ENCODE results near the gene ZBTB7C.

The ZBTB7C gene

DNA sequence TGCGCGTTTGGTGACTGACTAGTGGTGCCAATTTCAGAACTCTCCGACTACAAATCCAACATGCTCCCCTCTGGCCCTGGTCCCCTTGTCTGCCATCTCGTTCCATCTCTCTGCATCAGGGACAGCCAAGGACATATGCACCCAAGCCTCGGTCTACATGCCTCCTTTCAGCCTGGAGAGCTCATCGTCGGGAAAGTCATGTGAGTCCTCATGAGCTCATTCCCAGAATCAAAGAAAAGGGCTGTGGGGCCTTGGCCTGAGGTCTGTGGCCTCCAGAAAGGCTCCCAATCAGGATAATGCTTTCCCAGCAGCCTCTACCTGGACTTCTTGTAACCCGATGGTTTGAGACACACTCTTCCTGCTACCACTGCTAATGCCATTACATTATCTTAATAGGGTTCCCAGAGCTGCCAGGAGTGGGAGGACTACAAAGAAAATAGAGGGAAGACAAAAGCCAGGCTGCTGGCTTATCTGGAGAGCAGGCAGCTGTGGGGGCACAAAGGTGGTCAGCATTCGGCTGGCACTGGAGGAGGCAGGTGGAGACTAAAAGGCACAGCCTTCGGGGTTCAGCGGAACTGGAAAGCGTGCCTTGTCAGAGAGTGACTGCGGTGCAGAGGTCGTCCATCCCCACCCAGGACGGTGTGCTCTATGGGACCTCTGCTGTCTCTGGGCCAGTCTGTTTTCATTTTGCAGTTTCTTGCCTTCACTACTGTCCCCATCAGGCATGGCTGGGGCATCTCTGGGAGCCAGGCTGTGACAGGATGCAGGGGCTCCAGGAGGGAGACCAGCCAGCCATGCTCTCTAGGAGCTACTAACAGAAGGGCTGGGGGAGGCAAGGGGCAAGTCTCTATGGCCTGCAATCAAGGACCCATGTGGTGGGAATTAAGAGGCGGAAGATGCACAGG, 374.3 kb downstream of the ZBTB7C start:
- Histone ChIP-seq H3K4me1 (ENCODE audit: insufficient read depth, low read length) (no peaks in the 10 kb centered on the region), H3K9ac (ENCODE audit: low read depth, low read length) (no peak overlapping the region), H3K36me3 (ENCODE audit: insufficient read depth, low read length) (no peaks in the 10 kb centered on the region), H3K9me3 (ENCODE audit: control insufficient read depth, insufficient read depth, low read length) (no peaks in the 10 kb centered on the region)

DNA sequence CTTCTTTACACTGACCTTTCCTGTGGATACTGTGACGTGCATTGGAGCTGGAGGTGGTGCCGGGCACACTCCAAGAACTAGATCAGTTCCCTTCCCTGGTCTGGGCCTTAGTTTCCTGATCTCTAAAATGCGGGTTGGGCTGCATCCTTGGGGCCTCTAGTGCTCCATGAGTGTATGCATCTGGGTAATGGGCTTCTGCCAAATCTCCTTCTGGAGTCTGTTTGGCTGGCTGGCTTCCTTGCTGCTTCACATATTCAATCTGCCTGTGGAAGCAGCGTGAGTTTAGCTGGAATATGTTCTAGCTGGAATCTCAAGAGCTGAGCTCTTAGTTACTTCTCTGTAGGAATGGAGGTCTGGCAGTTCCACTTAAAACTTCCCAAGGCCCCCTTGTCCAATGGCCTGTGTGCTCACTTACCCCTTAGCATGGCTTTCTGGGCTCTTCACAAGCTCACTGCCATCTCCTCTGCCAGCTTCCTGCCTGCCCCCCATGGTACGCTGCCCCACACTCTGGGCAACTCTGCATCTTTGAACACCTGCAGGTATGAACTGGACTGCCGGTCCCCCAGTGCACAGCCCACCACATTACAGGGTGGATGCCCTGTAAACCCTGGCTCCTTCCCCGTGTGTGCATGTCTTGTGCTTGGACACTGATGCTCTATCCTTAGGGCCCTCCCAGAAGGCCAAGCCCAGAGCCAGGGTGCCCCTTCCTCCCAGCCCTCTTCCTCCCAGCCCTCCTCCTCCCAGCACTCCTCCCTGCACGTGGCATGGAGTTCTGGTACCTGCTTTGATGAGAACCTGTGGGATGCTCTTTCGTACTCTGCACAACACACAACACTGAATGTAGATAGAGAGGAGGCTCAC, 375.2 kb downstream of the ZBTB7C start:
- H3K9me3 ChIP-seq (ENCODE audit: control insufficient read depth, insufficient read depth, low read length), result no peaks in the 10 kb centered on the region
- H3K36me3 ChIP-seq (ENCODE audit: insufficient read depth, low read length), result no peaks in the 10 kb centered on the region
- H3K4me1 ChIP-seq (ENCODE audit: insufficient read depth, low read length), result no peaks in the 10 kb centered on the region
- no peak overlapping the region for H3K9ac ChIP-seq (ENCODE audit: low read depth, low read length)

DNA sequence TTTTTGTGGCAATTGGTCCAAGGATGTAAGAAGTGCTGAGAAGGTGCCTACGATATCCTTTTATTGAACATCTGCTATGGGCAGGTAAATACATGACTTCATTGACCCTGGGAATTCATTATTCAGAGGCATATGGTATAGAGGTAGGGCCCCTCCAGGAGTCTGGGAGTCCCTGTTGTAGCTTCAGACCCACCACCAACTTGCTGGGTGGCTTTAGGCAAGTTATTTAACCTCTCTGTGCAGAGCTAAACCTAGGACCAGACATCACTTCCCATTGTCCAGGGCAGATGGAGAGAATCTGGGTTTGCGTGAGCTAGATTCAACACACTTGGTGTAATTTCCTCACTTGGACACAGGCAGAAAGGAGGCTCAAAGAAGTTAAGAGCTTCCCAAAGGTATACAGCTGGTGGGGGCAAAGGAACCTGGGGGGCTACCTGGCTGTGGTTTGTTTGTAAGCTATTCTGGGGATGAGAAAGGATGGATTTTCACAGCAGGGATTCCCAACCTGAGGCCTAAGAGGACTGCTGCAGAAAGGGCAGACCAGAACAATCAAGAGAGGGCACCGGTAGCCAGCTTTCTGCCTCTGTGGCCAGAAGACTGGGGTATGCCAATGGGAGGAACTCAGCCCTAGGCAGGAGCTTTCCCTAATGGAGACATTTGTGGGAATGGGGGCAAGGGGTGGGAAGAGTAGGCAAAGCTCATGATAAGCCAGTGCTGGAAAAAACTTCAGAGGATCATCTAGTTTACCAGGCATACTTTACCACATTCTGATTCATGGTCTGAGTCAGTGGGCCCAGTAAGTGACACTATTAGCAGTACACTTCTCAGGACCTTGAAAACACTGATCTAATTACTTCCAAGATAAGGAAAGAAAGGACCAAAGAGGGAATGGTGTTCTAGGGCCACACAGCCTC, 376.1 kb downstream of the ZBTB7C start:
- Histone ChIP-seq H3K9ac (ENCODE audit: low read depth, low read length) (no peak overlapping the region), H3K9me3 (ENCODE audit: control insufficient read depth, insufficient read depth, low read length) (no peaks in the 10 kb centered on the region), H3K36me3 (ENCODE audit: insufficient read depth, low read length) (no peaks in the 10 kb centered on the region), H3K4me1 (ENCODE audit: insufficient read depth, low read length) (no peaks in the 10 kb centered on the region)

DNA sequence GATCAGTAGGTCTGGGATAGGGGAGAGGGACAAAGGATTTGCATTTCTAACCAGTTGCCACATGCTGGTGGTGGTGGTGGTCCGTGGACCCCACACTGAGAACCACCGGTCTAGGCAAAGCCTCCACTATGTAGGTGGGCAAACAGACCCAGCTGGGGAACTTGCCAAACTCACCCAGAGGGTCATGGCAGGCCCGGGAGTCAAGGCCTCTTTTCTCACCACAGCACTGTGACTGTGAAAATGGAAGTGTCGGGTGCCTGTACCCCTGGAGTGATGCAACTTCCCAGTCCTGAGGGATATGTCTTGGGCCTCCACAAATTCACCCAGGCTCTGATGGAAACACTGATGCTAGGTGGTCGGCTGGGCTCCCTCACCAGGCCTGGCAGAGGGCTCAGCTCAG, 377.5 kb downstream of the ZBTB7C start:
- Histone ChIP-seq H3K4me1 (ENCODE audit: insufficient read depth, low read length) (peaks cover 11% of the 10 kb centered on the region; the same call in 1 of the 2 replicates), H3K36me3 (ENCODE audit: insufficient read depth, low read length) (no peaks in the 10 kb centered on the region), H3K9me3 (ENCODE audit: control insufficient read depth, insufficient read depth, low read length) (no peaks in the 10 kb centered on the region), H3K9ac (ENCODE audit: low read depth, low read length) (no peak overlapping the region)

DNA sequence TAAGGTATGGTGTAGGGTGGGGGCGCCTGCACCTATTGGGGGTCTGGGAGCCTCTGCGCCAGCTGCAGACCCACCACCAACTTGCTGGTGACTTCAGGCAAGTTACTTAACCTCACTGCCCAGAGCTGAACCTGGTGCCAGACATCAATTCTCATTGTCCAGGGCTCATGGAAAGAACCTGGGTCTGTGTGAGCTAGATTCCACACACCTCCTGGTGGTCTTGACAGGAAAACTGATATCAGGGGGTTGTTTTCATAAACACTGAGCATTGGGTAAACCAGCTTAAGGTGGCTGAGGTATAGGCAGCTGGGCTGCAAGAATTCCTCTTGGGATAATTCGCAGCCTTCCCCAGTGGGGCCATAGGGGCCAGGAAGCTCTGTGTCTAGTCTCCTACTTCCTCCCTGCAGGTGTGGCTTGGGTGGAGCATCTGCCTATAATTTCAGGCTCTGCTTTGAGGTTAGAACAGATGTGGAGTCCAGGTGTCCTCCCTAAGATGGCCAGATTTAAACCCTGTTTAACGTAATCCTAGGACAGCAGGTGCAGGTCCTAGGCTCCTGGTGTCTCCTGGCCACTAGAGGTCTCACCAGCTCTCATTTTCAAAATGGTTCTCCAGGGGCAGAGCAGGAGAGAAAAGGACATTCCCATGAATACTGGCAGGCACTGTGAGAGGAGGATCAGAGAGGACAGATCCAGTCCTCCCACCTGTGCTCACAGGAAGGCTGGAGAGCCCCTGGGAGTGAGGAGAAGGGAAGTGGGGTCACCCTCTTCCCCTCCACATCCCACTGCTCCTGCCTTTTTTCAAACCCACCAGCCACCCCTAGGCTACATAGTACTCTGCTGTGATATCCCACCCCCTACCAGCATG, 378.3 kb downstream of the ZBTB7C start:
- no peaks in the 10 kb centered on the region for H3K9me3 ChIP-seq (ENCODE audit: control insufficient read depth, insufficient read depth, low read length)
- no peak overlapping the region for H3K9ac ChIP-seq (ENCODE audit: low read depth, low read length)
- H3K4me1 ChIP-seq (ENCODE audit: insufficient read depth, low read length), result peaks cover 13% of the 10 kb centered on the region; the same call in 1 of the 2 replicates
- H3K36me3 ChIP-seq (ENCODE audit: insufficient read depth, low read length), result no peaks in the 10 kb centered on the region

DNA sequence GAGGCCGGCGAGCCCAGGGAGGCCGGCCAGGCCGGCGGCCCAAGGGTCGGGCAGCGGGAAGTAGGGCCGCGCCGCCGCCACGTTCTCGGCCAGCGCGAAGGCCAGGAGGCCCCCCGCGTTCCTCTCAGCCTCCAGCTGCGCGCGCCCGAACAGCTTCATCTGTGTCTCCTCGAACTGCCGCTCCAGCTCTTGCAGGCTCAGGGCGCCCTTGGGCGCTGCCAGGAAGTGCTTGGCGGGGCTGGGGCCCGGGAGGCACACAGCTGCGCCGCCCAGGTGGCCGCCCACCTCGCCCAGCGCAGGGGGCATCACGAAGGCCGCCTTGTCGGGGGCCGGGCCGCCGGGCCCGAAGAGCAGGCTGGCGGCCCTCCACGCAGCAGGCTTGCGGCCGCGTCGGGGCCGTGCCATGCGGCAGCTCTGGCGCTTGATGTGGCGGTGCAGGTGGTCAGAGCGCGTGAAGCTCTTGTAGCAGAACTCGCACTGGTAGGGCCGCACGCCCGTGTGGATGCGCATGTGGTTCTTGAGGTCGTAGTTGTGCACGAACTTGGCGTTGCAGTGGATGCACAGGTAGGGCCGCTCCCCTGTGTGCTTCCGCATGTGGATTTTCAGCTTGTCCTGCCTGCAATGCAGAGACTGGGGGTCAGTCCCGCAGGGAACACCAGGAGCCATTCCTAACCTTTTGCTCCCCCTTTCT, 379.7 kb downstream of the ZBTB7C start:
- no peaks in the 10 kb centered on the region for H3K36me3 ChIP-seq (ENCODE audit: insufficient read depth, low read length)
- H3K9me3 ChIP-seq (ENCODE audit: control insufficient read depth, insufficient read depth, low read length), result no peaks in the 10 kb centered on the region
- no peak overlapping the region for H3K9ac ChIP-seq (ENCODE audit: low read depth, low read length)
- peaks cover 13% of the 10 kb centered on the region; the same call in 1 of the 2 replicates for H3K4me1 ChIP-seq (ENCODE audit: insufficient read depth, low read length)

DNA sequence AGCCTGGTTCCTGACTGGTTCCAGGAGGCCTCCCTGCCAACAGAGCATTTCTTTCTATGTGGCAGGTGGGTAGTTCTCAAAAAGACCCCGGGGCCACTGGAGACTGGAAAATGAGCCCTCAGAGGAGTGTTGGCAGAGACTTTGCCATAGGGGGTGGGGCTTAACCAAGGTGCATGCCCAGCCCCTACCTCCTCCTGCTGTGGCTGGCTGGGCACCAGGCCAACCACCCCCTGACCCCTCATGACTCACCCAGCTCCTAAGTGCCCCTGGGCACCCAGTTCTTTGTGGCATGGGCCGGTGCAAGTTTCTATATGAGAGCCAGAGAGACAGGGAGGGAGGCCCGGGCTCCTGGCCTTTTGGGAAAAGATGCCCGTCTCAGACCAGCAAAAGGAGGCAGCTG, 380.5 kb downstream of the ZBTB7C start:
- Histone ChIP-seq H3K9me3 (ENCODE audit: control insufficient read depth, insufficient read depth, low read length) (no peaks in the 10 kb centered on the region), H3K36me3 (ENCODE audit: insufficient read depth, low read length) (no peaks in the 10 kb centered on the region), H3K4me1 (ENCODE audit: insufficient read depth, low read length) (peaks cover 13% of the 10 kb centered on the region; the same call in 1 of the 2 replicates), H3K9ac (ENCODE audit: low read depth, low read length) (no peak overlapping the region)

DNA sequence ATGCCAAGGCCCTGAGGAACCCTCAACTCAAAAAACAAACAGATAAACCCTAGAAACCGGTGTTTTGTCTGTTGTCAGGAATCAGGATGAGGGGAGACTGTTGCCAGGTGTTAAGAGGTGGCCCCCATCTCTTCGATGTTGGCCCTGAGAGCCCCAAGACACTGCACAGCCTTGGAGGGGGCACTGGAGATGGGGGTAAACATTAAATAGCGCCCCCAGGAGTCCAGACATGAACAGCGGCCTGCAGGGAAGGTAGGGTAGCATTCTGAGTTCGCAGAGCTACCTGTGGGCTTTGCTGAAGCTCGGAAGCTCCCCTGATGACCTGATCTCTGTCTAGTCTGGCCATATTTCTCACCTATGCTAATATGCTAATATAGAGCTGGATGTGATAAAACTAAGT, 381.1 kb downstream of the ZBTB7C start:
- H3K9me3 ChIP-seq (ENCODE audit: control insufficient read depth, insufficient read depth, low read length), result no peaks in the 10 kb centered on the region
- H3K4me1 ChIP-seq (ENCODE audit: insufficient read depth, low read length), result peaks cover 16% of the 10 kb centered on the region; the same call in 1 of the 2 replicates
- H3K9ac ChIP-seq (ENCODE audit: low read depth, low read length), result no peak overlapping the region
- H3K36me3 ChIP-seq (ENCODE audit: insufficient read depth, low read length), result no peaks in the 10 kb centered on the region

DNA sequence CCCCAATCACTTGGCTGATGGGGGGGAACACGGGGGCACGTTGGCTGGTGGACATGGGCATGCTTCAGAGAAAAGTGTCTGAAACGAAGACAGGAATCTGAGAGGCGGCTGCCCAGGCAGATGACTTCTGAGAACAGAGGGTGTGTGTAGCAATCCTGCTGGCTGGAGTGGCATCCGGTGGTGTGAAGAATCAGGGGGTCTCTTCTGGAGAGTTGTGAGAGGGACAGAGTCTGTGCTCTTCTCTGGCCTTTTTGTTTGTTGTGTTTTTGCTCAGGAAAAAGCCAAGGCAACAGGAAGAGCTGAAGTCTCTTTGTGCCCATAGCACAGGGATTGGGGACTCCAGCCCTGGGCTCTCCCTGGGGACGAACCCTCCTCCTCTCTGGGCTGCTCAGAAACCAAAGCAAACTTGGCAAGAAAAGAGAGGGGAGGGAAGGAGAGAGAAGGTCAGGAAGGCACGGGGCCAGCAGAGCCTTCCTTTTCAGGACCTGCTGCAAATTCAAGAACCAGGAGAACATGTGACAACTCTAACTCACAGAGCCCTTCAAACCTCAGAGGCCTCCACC, 381.7 kb downstream of the ZBTB7C start:
- H3K36me3 ChIP-seq (ENCODE audit: insufficient read depth, low read length), result no peaks in the 10 kb centered on the region
- no peak overlapping the region for H3K9ac ChIP-seq (ENCODE audit: low read depth, low read length)
- H3K9me3 ChIP-seq (ENCODE audit: control insufficient read depth, insufficient read depth, low read length), result no peaks in the 10 kb centered on the region
- H3K4me1 ChIP-seq (ENCODE audit: insufficient read depth, low read length), result peaks cover 19% of the 10 kb centered on the region; the same call in 1 of the 2 replicates

DNA sequence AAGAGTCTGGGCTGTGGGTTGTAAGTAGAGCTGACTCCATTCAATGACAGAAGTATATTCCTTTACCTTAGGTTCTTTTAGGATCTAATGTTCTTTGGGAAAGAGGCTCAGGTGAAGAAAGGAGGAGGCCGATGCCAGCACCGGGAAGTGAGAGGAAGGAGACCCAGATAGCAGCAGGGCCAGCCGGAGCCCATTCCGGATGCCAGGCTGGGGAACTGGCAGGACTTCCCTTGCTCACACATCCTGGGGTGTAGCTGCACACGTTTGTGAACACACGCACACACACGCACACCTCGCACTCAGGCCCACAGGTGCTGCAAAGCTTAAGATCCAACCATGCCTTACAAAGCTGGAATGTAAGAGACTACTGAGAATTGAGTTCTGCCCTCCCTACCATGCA, 383.0 kb downstream of the ZBTB7C start:
- H3K9ac ChIP-seq (ENCODE audit: low read depth, low read length), result no peak overlapping the region
- H3K36me3 ChIP-seq (ENCODE audit: insufficient read depth, low read length), result no peaks in the 10 kb centered on the region
- H3K9me3 ChIP-seq (ENCODE audit: control insufficient read depth, insufficient read depth, low read length), result no peaks in the 10 kb centered on the region
- peaks cover 26% of the 10 kb centered on the region; the same call in 1 of the 2 replicates for H3K4me1 ChIP-seq (ENCODE audit: insufficient read depth, low read length)

DNA sequence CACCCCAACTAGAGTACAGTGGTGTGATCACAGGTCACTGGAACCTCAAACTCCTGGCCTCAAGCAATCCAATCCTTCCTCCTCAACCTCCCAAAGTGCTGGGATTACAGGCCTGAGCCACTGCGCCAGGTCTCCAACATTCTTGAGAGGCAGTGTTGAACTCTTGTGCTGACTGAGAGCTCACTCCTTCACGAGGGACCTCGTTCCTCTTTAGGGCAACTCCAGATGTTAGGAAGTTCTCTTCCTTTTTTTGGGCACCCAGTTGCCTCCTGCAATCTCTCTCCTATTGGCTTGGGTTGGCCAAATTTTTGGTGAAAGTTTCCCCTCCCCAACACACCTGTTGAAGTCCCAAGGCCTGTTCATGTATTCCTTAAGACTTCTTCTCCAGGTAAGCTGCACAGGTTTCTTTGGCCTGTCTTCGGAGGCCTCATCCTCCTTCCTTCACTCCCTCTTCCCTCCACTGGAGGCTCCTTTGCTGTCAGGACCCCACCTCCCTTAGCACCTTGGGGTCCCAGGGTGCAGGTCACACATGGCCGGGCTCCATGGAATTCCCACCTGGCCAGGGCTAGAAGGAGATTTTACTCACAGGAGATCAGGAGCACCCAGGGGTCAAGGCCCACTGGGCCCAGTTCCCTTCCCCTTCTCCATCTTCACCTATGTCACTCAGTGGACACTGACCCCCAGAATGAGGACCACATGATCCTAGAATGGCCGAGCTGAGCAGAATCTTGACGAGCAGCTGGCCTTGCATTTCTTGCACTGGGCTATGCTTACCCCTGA, 384.1 kb downstream of the ZBTB7C start:
- no peaks in the 10 kb centered on the region for H3K36me3 ChIP-seq (ENCODE audit: insufficient read depth, low read length)
- H3K9ac ChIP-seq (ENCODE audit: low read depth, low read length), result no peak overlapping the region
- H3K4me1 ChIP-seq (ENCODE audit: insufficient read depth, low read length), result peaks cover 31% of the 10 kb centered on the region; the same call in 1 of the 2 replicates

DNA sequence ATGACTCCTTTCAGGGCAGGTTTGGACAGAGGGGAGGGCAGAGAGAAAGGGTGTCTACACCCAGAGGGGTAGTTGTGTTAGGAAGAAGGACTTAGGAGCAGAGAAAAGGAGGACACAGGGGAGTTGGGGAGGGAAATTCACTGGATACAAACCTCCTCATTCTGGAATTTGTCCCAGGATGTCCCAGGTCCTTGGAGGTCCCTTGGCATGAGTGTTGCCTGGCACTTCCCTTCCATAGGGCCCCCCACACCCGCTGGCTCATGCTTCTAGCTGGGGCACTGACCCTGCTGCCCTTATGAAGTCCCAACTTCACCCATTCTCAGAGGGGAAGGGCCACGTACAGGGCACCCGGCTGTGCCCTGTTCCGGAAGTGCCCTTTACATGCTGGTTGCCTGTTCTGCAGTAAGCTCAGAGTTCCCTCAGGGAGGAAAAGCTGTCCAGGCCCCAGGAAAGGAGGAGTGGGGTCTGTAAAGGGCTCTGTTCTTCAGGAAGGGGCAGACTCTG, 385.1 kb downstream of the ZBTB7C start:
- Histone ChIP-seq H3K36me3 (ENCODE audit: insufficient read depth, low read length) (no peaks in the 10 kb centered on the region), H3K4me1 (ENCODE audit: insufficient read depth, low read length) (peaks cover 35% of the 10 kb centered on the region; the same call in 1 of the 2 replicates), H3K9ac (ENCODE audit: low read depth, low read length) (no peak overlapping the region), H3K9me3 (ENCODE audit: control insufficient read depth, insufficient read depth, low read length) (no peaks in the 10 kb centered on the region)

More for the DNA sequence above, 384.1 kb downstream of the ZBTB7C start:
- no peaks in the 10 kb centered on the region for H3K9me3 ChIP-seq (ENCODE audit: control insufficient read depth, insufficient read depth, low read length)

Measured in ES-I3 (cell line).